H9 (cell line): Measurements from ENCODE around the gene ZNF660. TPM values are rescaled to one million over a fixed set of nuclear protein-coding genes. Genes with fewer than 3 reads are reported as not detected.

Experiments
- DNase-seq: peaks from one replicate; pipeline ENCODE4 v3.0.0-alpha.2; 2017
- H2AFZ ChIP-seq: one replicate; pipeline ENCODE4 v1.6.1; 2013; ENCODE audit warnings: mild to moderate bottlenecking, low read length, control low read depth, moderate library complexity
- H2AK5ac ChIP-seq: 2 replicates; pipeline ENCODE4 v1.6.1; 2013; ENCODE audit warnings: low read length, control low read depth, mixed read lengths; ENCODE audit not compliant: insufficient read length
- H2BK120ac ChIP-seq: one replicate; pipeline ENCODE4 v1.6.1; 2013; ENCODE audit warnings: low read depth, mild to moderate bottlenecking, low read length, control low read depth, inconsistent platforms; ENCODE audit not compliant: poor library complexity, severe bottlenecking
- H2BK12ac ChIP-seq: 2 replicates; pipeline ENCODE4 v1.6.1; 2013; ENCODE audit warnings: low read length, control low read depth, mixed read lengths, low read depth; ENCODE audit not compliant: insufficient read length
- H2BK15ac ChIP-seq: 2 replicates; pipeline ENCODE4 v1.6.1; 2013; ENCODE audit warnings: low read depth, low read length, control low read depth
- H2BK20ac ChIP-seq: one replicate; pipeline ENCODE4 v1.6.1; 2013; ENCODE audit warnings: low read depth, mild to moderate bottlenecking, low read length, control low read depth, inconsistent platforms; ENCODE audit not compliant: poor library complexity, severe bottlenecking
- H2BK5ac ChIP-seq: 2 replicates; pipeline ENCODE4 v1.6.1; 2013; ENCODE audit warnings: low read length, control low read depth, mixed read lengths; ENCODE audit not compliant: insufficient read length
- H3K14ac ChIP-seq: 2 replicates; pipeline ENCODE4 v1.6.1; 2013; ENCODE audit warnings: low read length, control low read depth; ENCODE audit not compliant: insufficient read depth
- H3K18ac ChIP-seq: 2 replicates; pipeline ENCODE4 v1.6.1; 2013; ENCODE audit warnings: low read depth, mild to moderate bottlenecking, mixed read lengths, low read length, control low read depth; ENCODE audit not compliant: insufficient read length
- H3K23ac ChIP-seq: 2 replicates; pipeline ENCODE4 v1.6.1; 2013; ENCODE audit warnings: low read length, control low read depth, mixed read lengths, low read depth; ENCODE audit not compliant: insufficient read length
- H3K23me2 ChIP-seq: 2 replicates; pipeline ENCODE4 v1.6.1; 2013; ENCODE audit warnings: low read depth, mild to moderate bottlenecking, mixed read lengths, low read length, control low read depth; ENCODE audit not compliant: insufficient read length, poor library complexity, severe bottlenecking
- H3K27ac ChIP-seq: 2 replicates; pipeline ENCODE4 v1.5.1; 2013; ENCODE audit warnings: low read length, control low read depth, mixed read lengths, low read depth; ENCODE audit not compliant: insufficient read length
- H3K27me3 ChIP-seq: 2 replicates; pipeline ENCODE4 v1.6.1; 2013; ENCODE audit warnings: low read length, control low read depth, inconsistent platforms; ENCODE audit not compliant: insufficient read depth
- H3K4ac ChIP-seq: 2 replicates; pipeline ENCODE4 v1.6.1; 2013; ENCODE audit warnings: low read depth, mild to moderate bottlenecking, control low read depth, inconsistent platforms, low read length, moderate library complexity
- H3K4me1 ChIP-seq: 2 replicates; pipeline ENCODE4 v1.6.1; 2013; ENCODE audit warnings: low read length, control low read depth, inconsistent platforms; ENCODE audit not compliant: insufficient read depth
- H3K4me2 ChIP-seq: 2 replicates; pipeline ENCODE4 v1.6.1; 2013; ENCODE audit warnings: low read length, control low read depth, mixed read lengths; ENCODE audit not compliant: insufficient read length, insufficient read depth
- H3K56ac ChIP-seq: 2 replicates; pipeline ENCODE4 v1.6.1; 2013; ENCODE audit warnings: low read depth, mild to moderate bottlenecking, mixed read lengths, low read length, control low read depth; ENCODE audit not compliant: insufficient read length
- H3K79me1 ChIP-seq: 2 replicates; pipeline ENCODE4 v1.6.1; 2013; ENCODE audit warnings: low read depth, mild to moderate bottlenecking, moderate library complexity, low read length, control low read depth, inconsistent platforms; ENCODE audit not compliant: insufficient read depth, poor library complexity, severe bottlenecking
- H3K79me2 ChIP-seq: 2 replicates; pipeline ENCODE4 v1.6.1; 2013; ENCODE audit warnings: low read length, control low read depth, inconsistent platforms; ENCODE audit not compliant: insufficient read depth
- H3K9ac ChIP-seq: 2 replicates; pipeline ENCODE4 v1.6.1; 2013; ENCODE audit warnings: low read length, control low read depth, mixed read lengths; ENCODE audit not compliant: insufficient read length; ENCODE audit errors: extremely low read depth
- H3K9me3 ChIP-seq: one replicate; pipeline ENCODE4 v1.6.1; 2013; ENCODE audit warnings: low read depth, low read length, inconsistent platforms; ENCODE audit not compliant: control insufficient read depth
- H3T11ph ChIP-seq: one replicate; pipeline ENCODE4 v1.6.1; 2013; ENCODE audit warnings: mild to moderate bottlenecking, low read length, control low read depth, inconsistent platforms
- H4K20me1 ChIP-seq: one replicate; pipeline ENCODE4 v1.6.1; 2013; ENCODE audit not compliant: control insufficient read depth, insufficient read length, insufficient read depth
- H4K5ac ChIP-seq: 2 replicates; pipeline ENCODE4 v1.6.1; 2013; ENCODE audit warnings: low read depth, mild to moderate bottlenecking, mixed read lengths, low read length, control low read depth; ENCODE audit not compliant: insufficient read length
- H4K8ac ChIP-seq: replicated peaks from 2 replicates; pipeline ENCODE4 v1.6.1; 2013; ENCODE audit warnings: low read length, control low read depth, mixed read lengths, low read depth; ENCODE audit not compliant: insufficient read length
- H4K91ac ChIP-seq: 2 replicates; pipeline ENCODE4 v1.6.1; 2013; ENCODE audit warnings: low read depth, mild to moderate bottlenecking, moderate library complexity, mixed read lengths, low read length, control low read depth; ENCODE audit not compliant: insufficient read length
- H3K27ac Mint-ChIP-seq, 3 experiments: 2 replicates in 2 of 3; 3 replicates in 1 of 3; pipeline ENCODE4 v1.8.0; 2020 to 2021; ENCODE audit warnings: mixed read lengths in 3 of 3, mild to moderate bottlenecking in 1 of 3, moderate library complexity in 1 of 3
- H3K27me3 Mint-ChIP-seq: 2 replicates; pipeline ENCODE4 v1.8.0; 2021; ENCODE audit warnings: low read depth, mild to moderate bottlenecking, moderate library complexity, mixed read lengths
- H3K36me3 Mint-ChIP-seq, 3 experiments: 2 replicates in 2 of 3; 3 replicates in 1 of 3; pipeline ENCODE4 v1.8.0; 2020 to 2021; ENCODE audit warnings: low read depth in 3 of 3, mixed read lengths in 3 of 3; ENCODE audit not compliant: insufficient read depth in 1 of 3
- H3K4me1 Mint-ChIP-seq, 2 experiments: 2 replicates each; pipeline ENCODE4 v1.8.0; 2020; ENCODE audit warnings: mixed read lengths in 2 of 2
- H3K4me3 Mint-ChIP-seq, 2 experiments: 2 replicates in 1 of 2; 3 replicates in 1 of 2; pipeline ENCODE4 v1.8.0; 2020 to 2021; ENCODE audit warnings: mild to moderate bottlenecking in 2 of 2, mixed read lengths in 2 of 2, moderate library complexity in 1 of 2
- H3K9me3 Mint-ChIP-seq, 2 experiments: 2 replicates in 1 of 2; 3 replicates in 1 of 2; pipeline ENCODE4 v1.8.0; 2020; ENCODE audit warnings: mild to moderate bottlenecking in 2 of 2, mixed read lengths in 2 of 2, moderate library complexity in 1 of 2
- CTCF ChIP-seq: fragments of 200-600 bp; sonication (generic); conservative IDR thresholded peaks from 3 replicates; pipeline ENCODE4 v1.8.0; 2021; ENCODE audit warnings: antibody characterized with exemption, mild to moderate bottlenecking
- WGBS: extraction: QIAGEN DNeasy Blood & Tissue Kit; methylation state at CpG from one replicate; pipeline ENCODE4 v1.1.7; 2013; ENCODE audit warnings: missing lambda C conversion rate, low lambda C conversion rate, mixed read lengths; ENCODE audit not compliant: insufficient read length; ENCODE audit errors: extremely low coverage; 5-methylcytosine and 5-hydroxymethylcytosine counted together
- total RNA-seq: library from RNA; stranded (reverse); gene quantifications from 2 replicates; pipeline ENCODE4 v1.2.1, GENCODE V29; 2021

ZNF660 gene
- total RNA-seq, 1 experiment from 2014 or later, result 18.7 TPM

- Histone ChIP-seq H3K79me1 (no peaks in the 10 kb centered on the region), H4K20me1 (no peaks in the 10 kb centered on the region), H3K9ac (no peak overlapping the region), H3K27ac (no peak overlapping the region), H2BK20ac (no peak overlapping the region), H3T11ph (no peak overlapping the region), H3K14ac (no peak overlapping the region), H2BK120ac (no peak overlapping the region), H4K8ac (no peak overlapping the region), H3K23me2 (no peaks in the 10 kb centered on the region), H4K91ac (no peak overlapping the region), H3K9me3 (peaks cover 27% of the 10 kb centered on the region), H3K79me2 (no peaks in the 10 kb centered on the region), H2BK15ac (no peak overlapping the region), H3K18ac (no peak overlapping the region), H3K4me1 (no peaks in the 10 kb centered on the region), H3K56ac (no peak overlapping the region), H3K4ac (no peak overlapping the region), H2AK5ac (no peak overlapping the region), H2BK5ac (no peak overlapping the region), H4K5ac (no peak overlapping the region), H3K4me2 (no peak overlapping the region), H2BK12ac (no peak overlapping the region), H3K27me3 (no peaks in the 10 kb centered on the region), H2AFZ (no peak overlapping the region), H3K23ac (no peak overlapping the region)
- Mint-ChIP-seq H3K27ac (no peak overlapping the region), H3K27me3 (no peaks in the 10 kb centered on the region), H3K36me3 (peaks cover 53 to 62% (median 53%) of the 10 kb centered on the region in 3 experiments), H3K9me3 (peaks cover 32 to 52% of the 10 kb centered on the region in 2 experiments), H3K4me3 (no peak overlapping the region), H3K4me1 (peaks cover 2 to 3% of the 10 kb centered on the region in 2 experiments; a peak in 3 of 4 replicates)
- no peak for DNase-seq
- no CpG with 5 or more reads among the region's 4 CpGs for WGBS
- TF ChIP-seq CTCF, result no peak
These were observed 58.3 kb downstream of the ZNF660 start for GRCh38 chr3:44643024-44643423.
